Left lung (tissue), 10 donors: ENCODE measurements around the gene TREML4. TPM values are rescaled to one million over a fixed set of nuclear protein-coding genes. Genes with fewer than 3 reads are reported as not detected.

ENCODE experiments used
- ATAC-seq: fragments of 200-7000 bp; cut with Tn5 transposase; one replicate; pipeline ENCODE4 v1.9.1; 2020; ENCODE audit warnings: moderate library complexity
- DNase-seq, 4 donors: peaks; one replicate each; pipeline ENCODE4 v3.0.0-alpha.2; 2013 to 2020
- H3K27ac ChIP-seq, 2 donors: fragments of 200-600 bp; sonication (generic) in 1 of 2; one replicate each; pipeline versions ENCODE4 v1.5.0 to v1.8.0; 2020 to 2021
- H3K27me3 ChIP-seq, 2 donors: fragments of 200-600 bp; sonication (generic) in 1 of 2; one replicate each; pipeline versions ENCODE4 v1.5.0 to v1.8.0; 2020 to 2021
- H3K36me3 ChIP-seq, 2 donors: fragments of 200-600 bp; sonication (generic) in 1 of 2; one replicate each; pipeline versions ENCODE4 v1.5.0 to v1.8.0; 2020 to 2021
- H3K4me1 ChIP-seq, 2 donors: fragments of 200-600 bp; one replicate each; pipeline ENCODE4 v1.8.0; 2021
- H3K4me3 ChIP-seq, 2 donors: fragments of 200-600 bp; sonication (generic) in 1 of 2; one replicate each; pipeline versions ENCODE4 v1.5.0 to v1.8.0; 2020 to 2021; ENCODE audit warnings: mild to moderate bottlenecking in 1 of 2
- H3K9me3 ChIP-seq, 2 donors: fragments of 200-600 bp; sonication (generic) in 1 of 2; one replicate each; pipeline versions ENCODE4 v1.5.0 to v1.8.0; 2020 to 2021
- intact Hi-C, 2 donors: fragments of 100-400 bp; cut with DNase I; formaldehyde crosslinking; loops; one replicate each; pipeline versions ENCODE4 v1.11.2 to v1.14.2; 2022
- polyA plus RNA-seq, 6 donors: library from polyadenylated mRNA; unstranded; fragments of 120-200 nt; gene quantifications; one replicate each; pipeline ENCODE4 v1.2.1, GENCODE V29; 2013; ENCODE audit not compliant: insufficient read length in 6 of 6
- total RNA-seq, 2 donors: library from RNA; stranded (reverse); fragmentation: NEBNext Ultra II Directional; extraction: Animal tissue kit (Norgen Biotek cat#: 25700); gene quantifications; one replicate each; pipeline ENCODE4 v1.2.1, GENCODE V29; 2021
- TF ChIP-seq, protein P1 (sequence below), 2 donors: fragments of 200-600 bp; sonication (generic) in 1 of 2; IDR thresholded peaks; one replicate each; pipeline versions ENCODE4 v1.5.0 to v1.8.0; 2021; ENCODE audit warnings: antibody characterized with exemption in 2 of 2
- donor health status: DM: no; HTN: yes; CAD: no.
- donor health status: DM: no; HTN: no; CAD: no.

TREML4 gene
- total and polyA plus RNA-seq, 8 donors: 0.32 TPM; not detected in 7

DNA sequence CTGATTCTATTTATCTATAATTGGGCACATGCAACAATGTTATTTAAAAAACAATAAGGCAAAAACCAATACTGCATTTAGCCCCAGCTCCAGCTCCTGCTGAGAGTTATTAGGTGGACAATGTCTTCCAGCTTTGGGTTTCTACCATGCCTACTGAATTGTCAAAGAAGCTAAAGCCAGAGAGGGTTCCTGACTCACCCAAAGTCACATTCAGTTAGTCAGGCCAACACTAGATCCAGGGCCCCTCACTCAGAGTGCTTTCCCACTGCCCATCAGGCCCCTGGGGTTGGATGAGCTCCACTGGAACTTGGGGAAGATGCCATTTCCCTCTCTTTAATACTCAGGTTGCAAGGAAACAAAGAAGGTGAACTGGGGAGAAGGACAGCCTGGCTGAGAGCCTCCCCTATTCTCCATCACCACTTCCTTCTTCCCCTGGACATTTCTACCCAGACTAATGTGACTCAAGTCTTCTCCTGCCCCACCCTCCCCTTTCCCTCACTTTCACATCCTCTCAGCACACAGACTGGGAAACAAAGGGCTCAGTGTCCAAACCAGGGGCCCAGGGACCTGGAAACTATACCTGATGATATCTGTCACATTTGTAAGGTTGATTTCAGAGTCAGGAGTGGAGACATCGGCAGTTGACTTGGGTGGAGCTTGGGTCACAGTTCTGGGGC is 52.4 kb downstream of the TREML4 start:
- TF ChIP-seq, protein P1, sequence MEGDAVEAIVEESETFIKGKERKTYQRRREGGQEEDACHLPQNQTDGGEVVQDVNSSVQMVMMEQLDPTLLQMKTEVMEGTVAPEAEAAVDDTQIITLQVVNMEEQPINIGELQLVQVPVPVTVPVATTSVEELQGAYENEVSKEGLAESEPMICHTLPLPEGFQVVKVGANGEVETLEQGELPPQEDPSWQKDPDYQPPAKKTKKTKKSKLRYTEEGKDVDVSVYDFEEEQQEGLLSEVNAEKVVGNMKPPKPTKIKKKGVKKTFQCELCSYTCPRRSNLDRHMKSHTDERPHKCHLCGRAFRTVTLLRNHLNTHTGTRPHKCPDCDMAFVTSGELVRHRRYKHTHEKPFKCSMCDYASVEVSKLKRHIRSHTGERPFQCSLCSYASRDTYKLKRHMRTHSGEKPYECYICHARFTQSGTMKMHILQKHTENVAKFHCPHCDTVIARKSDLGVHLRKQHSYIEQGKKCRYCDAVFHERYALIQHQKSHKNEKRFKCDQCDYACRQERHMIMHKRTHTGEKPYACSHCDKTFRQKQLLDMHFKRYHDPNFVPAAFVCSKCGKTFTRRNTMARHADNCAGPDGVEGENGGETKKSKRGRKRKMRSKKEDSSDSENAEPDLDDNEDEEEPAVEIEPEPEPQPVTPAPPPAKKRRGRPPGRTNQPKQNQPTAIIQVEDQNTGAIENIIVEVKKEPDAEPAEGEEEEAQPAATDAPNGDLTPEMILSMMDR (IDR thresholded peaks at IDR 0.05): no peak
- intact Hi-C loops: no loop called here
- ATAC-seq (no peak), DNase-seq (no peak)
- peaks cover 12 to 82% of the 10 kb centered on the region in 2 donors for H3K4me1 ChIP-seq
- no peaks in the 10 kb centered on the region for H3K9me3 ChIP-seq
- peaks cover 0 to 7% of the 10 kb centered on the region in 2 donors for H3K36me3 ChIP-seq
- H3K27me3 ChIP-seq: peaks cover 0 to 5% of the 10 kb centered on the region in 2 donors
- no peak overlapping the region for H3K4me3 ChIP-seq
- peak overlapping the region in 1 of 2 donors; percentile 74 for H3K27ac ChIP-seq

- intact Hi-C loops: no loop called here
- H3K36me3 ChIP-seq: peaks cover 0 to 7% of the 10 kb centered on the region in 2 donors
- H3K27ac ChIP-seq: no peak overlapping the region
- no peaks in the 10 kb centered on the region for H3K27me3 ChIP-seq
- TF ChIP-seq, protein P1 (IDR thresholded peaks at IDR 0.05): no peak
- no peaks in the 10 kb centered on the region for H3K9me3 ChIP-seq
- H3K4me1 ChIP-seq: peaks cover 16 to 72% of the 10 kb centered on the region in 2 donors
- DNase-seq: no peak
- ATAC-seq: no peak
- H3K4me3 ChIP-seq: peak overlapping the region in 1 of 2 donors; percentile 23
Observed at GRCh38 chr6:41283600-41283999, 55.5 kb downstream of the TREML4 start.

DNA sequence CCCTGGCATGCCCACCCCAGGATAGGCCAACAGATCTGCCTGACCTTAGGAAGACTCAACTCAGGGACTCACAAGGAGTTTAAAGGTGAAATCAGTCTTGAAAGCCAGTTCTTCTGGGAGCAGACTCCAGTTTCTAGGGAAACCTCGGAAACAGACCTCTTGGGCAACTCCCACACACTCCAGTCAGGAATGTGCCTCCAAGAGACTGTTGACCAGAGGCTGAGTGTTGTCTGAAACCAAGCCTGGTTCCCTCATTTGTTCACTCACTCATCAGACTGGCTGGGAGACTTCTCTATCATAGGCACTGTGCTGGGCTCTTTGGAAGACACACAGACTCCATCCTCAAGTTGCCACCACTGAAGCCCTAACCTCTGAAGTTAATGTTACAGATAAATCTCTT is 56.6 kb downstream of the TREML4 start:
- Histone ChIP-seq H3K27ac (peak overlapping the region; percentile 60 to 97), H3K9me3 (no peaks in the 10 kb centered on the region), H3K27me3 (no peaks in the 10 kb centered on the region), H3K4me1 (peaks cover 16 to 68% of the 10 kb centered on the region in 2 donors), H3K36me3 (peaks cover 0 to 7% of the 10 kb centered on the region in 2 donors), H3K4me3 (peak overlapping the region in 1 of 2 donors; percentile 23)
- intact Hi-C loops: no loop called here
- ATAC-seq (peak; percentile 82), DNase-seq (peak in 2 of 4 donors; percentile 66 to 75)
- TF ChIP-seq, protein P1 (IDR thresholded peaks at IDR 0.05): no peak

- Histone ChIP-seq H3K27ac (peak within 1 kb of the TSS; percentile 80 to 97), H3K4me1 (peaks cover 16 to 55% of the 10 kb centered on the region in 2 donors), H3K27me3 (no peaks in the 10 kb centered on the region), H3K4me3 (peak within 1 kb of the TSS; percentile 2 to 23), H3K36me3 (peaks cover 0 to 5% of the 10 kb centered on the region in 2 donors), H3K9me3 (no peaks in the 10 kb centered on the region)
- DNase-seq (peak in 3 of 4 donors; percentile 58 to 84 (median 81)), ATAC-seq (peak; percentile 56)
- TF ChIP-seq, protein P1 (IDR thresholded peaks at IDR 0.05): no peak
- intact Hi-C loops: no loop called here
Observed at GRCh38 chr6:41286544-41287346, 58.6 kb downstream of the TREML4 start, which contains the start of gene TREM1. TREM1 (minus strand) TSS chr6:41286682; CDS start chr6:41286655, 27 bp downstream.
